ENCODE data around the gene TBC1D32. TPM values are rescaled to one million over a fixed set of nuclear protein-coding genes. Genes with fewer than 3 reads are reported as not detected.
"Not testable (repeated sequence)": the region's sequence is repeated elsewhere in the genome, so short reads cannot be mapped to it uniquely, and the experiment has no call there.

Gene TBC1D32
- total RNA-seq, result 1 to 10 TPM in 5 of 6 experiments, under 1 TPM in 1; 0.65 to 2.3 (median 1.7) TPM
- long read RNA-seq, result 0 reads

GRCh38 chr6:121334299-121335086, at the start of gene TBC1D32:
Gene TBC1D32 (minus strand): TSS chr6:121334480. CDS start chr6:121334430, 50 bp downstream.
- no peaks in the 10 kb centered on the region for H3K36me3 ChIP-seq
- TF ChIP-seq POLR2A (IDR thresholded peaks at IDR 0.05) (peak; percentile 47), CTCF (IDR thresholded peaks at IDR 0.05) (no peak)
- under 1% methylated on average over 48 of the region's 52 CpGs for WGBS (ENCODE audit: insufficient coverage, low coverage, low lambda C conversion rate, missing lambda C conversion rate)
- intact Hi-C loops (cut with DNase I), result no loop called here
- H3K27ac ChIP-seq, result peak within 1 kb of the TSS; percentile 98 to 99 (median 99)
- peak; percentile 98 to 99 (median 99) for ATAC-seq
- no peaks in the 10 kb centered on the region for H3K4me1 ChIP-seq
- no peaks in the 10 kb centered on the region for H3K27me3 ChIP-seq
- no peaks in the 10 kb centered on the region for H3K9me3 ChIP-seq
- DNase-seq, result peak; percentile 95 to 96 (median 95)
- H3K4me3 ChIP-seq, result peak within 1 kb of the TSS; percentile 51 to 79 (median 68)

GRCh38 chr6:121383478-121383877, 49.2 kb upstream of the TBC1D32 start:
- H3K36me3 ChIP-seq, result no peaks in the 10 kb centered on the region
- H3K4me1 ChIP-seq, result no peaks in the 10 kb centered on the region
- 3% methylated on average over 2 of the region's 2 CpGs for WGBS (ENCODE audit: insufficient coverage, low coverage, low lambda C conversion rate, missing lambda C conversion rate)

GRCh38 chr6:121382467-121383121, 48.3 kb upstream of the TBC1D32 start:
- H3K27ac ChIP-seq, result no peak overlapping the region
- H3K36me3 ChIP-seq, result no peaks in the 10 kb centered on the region
- DNase-seq (no peak), ATAC-seq (no peak)
- H3K9me3 ChIP-seq, result no peaks in the 10 kb centered on the region
- WGBS (ENCODE audit: insufficient coverage, low coverage, low lambda C conversion rate, missing lambda C conversion rate), result 45% methylated on average over 3 of the region's 3 CpGs
- H3K27me3 ChIP-seq, result no peaks in the 10 kb centered on the region
- no peak overlapping the region for H3K4me3 ChIP-seq
- H3K4me1 ChIP-seq, result no peaks in the 10 kb centered on the region
- TF ChIP-seq CTCF (IDR thresholded peaks at IDR 0.05) (no peak), POLR2A (IDR thresholded peaks at IDR 0.05) (no peak)
- intact Hi-C loops (cut with DNase I), result no loop called here

More at GRCh38 chr6:121383478-121383877, 49.2 kb upstream of the TBC1D32 start:
- Histone ChIP-seq H3K4me3 (no peak overlapping the region), H3K27me3 (no peaks in the 10 kb centered on the region), H3K27ac (no peak overlapping the region), H3K9me3 (no peaks in the 10 kb centered on the region)
- DNase-seq (no peak), ATAC-seq (no peak)
- TF ChIP-seq CTCF (IDR thresholded peaks at IDR 0.05), result no peak
- TF ChIP-seq POLR2A (IDR thresholded peaks at IDR 0.05), result no peak
- intact Hi-C loops (cut with DNase I), result no loop called here

GRCh38 chr6:121376411-121376810, 42.1 kb upstream of the TBC1D32 start:
- 55% methylated on average over 4 of the region's 4 CpGs for WGBS (ENCODE audit: insufficient coverage, low coverage, low lambda C conversion rate, missing lambda C conversion rate)
- no peak for ATAC-seq

GRCh38 chr6:121374219-121374618, 39.9 kb upstream of the TBC1D32 start:
- H3K27ac ChIP-seq; H3K9me3 ChIP-seq; ATAC-seq; DNase-seq; H3K4me1 ChIP-seq; H3K36me3 ChIP-seq; H3K27me3 ChIP-seq; intact Hi-C loops (cut with DNase I); H3K4me3 ChIP-seq: not testable (repeated sequence)
- no CpG with 5 or more reads among the region's 1 CpG for WGBS (ENCODE audit: insufficient coverage, low coverage, low lambda C conversion rate, missing lambda C conversion rate)

More at GRCh38 chr6:121376411-121376810, 42.1 kb upstream of the TBC1D32 start:
- TF ChIP-seq CTCF (IDR thresholded peaks at IDR 0.05) (no peak), POLR2A (IDR thresholded peaks at IDR 0.05) (no peak)
- DNase-seq, result no peak
- Histone ChIP-seq H3K4me1 (no peaks in the 10 kb centered on the region), H3K27ac (no peak overlapping the region), H3K27me3 (no peaks in the 10 kb centered on the region), H3K4me3 (no peak overlapping the region), H3K9me3 (no peaks in the 10 kb centered on the region), H3K36me3 (no peaks in the 10 kb centered on the region)
- intact Hi-C loops (cut with DNase I), result no loop called here
